ENCODE measurements around the gene KCNK5. TPM values are rescaled to one million over a fixed set of nuclear protein-coding genes. Genes with fewer than 3 reads are reported as not detected.

The KCNK5 gene
- total RNA-seq, 2 donors from 2014 or later, result 16.9 to 31.0 TPM

GRCh38 chr6:39228111-39228971 is 934 bp downstream of the KCNK5 start:
- Histone ChIP-seq H3K36me3 (replicated peaks in 1 of 2; ENCODE audit: insufficient read depth in 1 of 2, low read depth in 2 of 2) (no peaks in the 10 kb centered on the region), H3K4me1 (peaks cover 26% of the 10 kb centered on the region), H3K9me3 (no peaks in the 10 kb centered on the region), H3K27ac (peak overlapping the region in 3 of 4 donors; percentile 61 to 84 (median 72)), H3K4me3 (peak overlapping the region; percentile 56 to 68), H3K27me3 (no peaks in the 10 kb centered on the region)
- 10 to 12% methylated on average over 21 to 41 of the region's 41 CpGs for WGBS, 2 donors
- peak in 1 of 3 donors; percentile 6 for TF ChIP-seq POLR2A (IDR thresholded peaks at IDR 0.05)
- no peak for TF ChIP-seq CTCF (IDR thresholded peaks at IDR 0.05)
- no peak for ATAC-seq
- intact Hi-C loops (cut with DNase I), result no loop called here
- no peak for DNase-seq

- Histone ChIP-seq H3K9me3 (no peaks in the 10 kb centered on the region), H3K4me3 (peak overlapping the region; percentile 56 to 68), H3K36me3 (replicated peaks in 1 of 2; ENCODE audit: insufficient read depth in 1 of 2, low read depth in 2 of 2) (no peaks in the 10 kb centered on the region), H3K27me3 (no peaks in the 10 kb centered on the region), H3K27ac (peak overlapping the region in 3 of 4 donors; percentile 61 to 84 (median 72)), H3K4me1 (peaks cover 28% of the 10 kb centered on the region)
- WGBS, 2 donors, result 38 to 39% methylated on average over 9 of the region's 9 CpGs
- no peak for TF ChIP-seq CTCF (IDR thresholded peaks at IDR 0.05)
- no peak for TF ChIP-seq POLR2A (IDR thresholded peaks at IDR 0.05)
- DNase-seq (no peak), ATAC-seq (no peak)
- intact Hi-C loops (cut with DNase I), result no loop called here
These were observed 1.8 kb downstream of the KCNK5 start for GRCh38 chr6:39227476-39227875.

GRCh38 chr6:39226639-39227329 is 2.5 kb downstream of the KCNK5 start:
- no peaks in the 10 kb centered on the region for H3K36me3 ChIP-seq (replicated peaks in 1 of 2; ENCODE audit: insufficient read depth in 1 of 2, low read depth in 2 of 2)
- H3K27ac ChIP-seq, result peak overlapping the region in 3 of 4 donors; percentile 40 to 84 (median 72)
- no peaks in the 10 kb centered on the region for H3K27me3 ChIP-seq
- 11 to 17% methylated on average over 7 to 10 of the region's 10 CpGs for WGBS, 2 donors
- no peak for TF ChIP-seq CTCF (IDR thresholded peaks at IDR 0.05)
- no peak for TF ChIP-seq POLR2A (IDR thresholded peaks at IDR 0.05)
- H3K4me1 ChIP-seq, result peaks cover 35% of the 10 kb centered on the region
- DNase-seq (peak in 1 of 4 donors; percentile 29), ATAC-seq (no peak)
- no peaks in the 10 kb centered on the region for H3K9me3 ChIP-seq
- H3K4me3 ChIP-seq, result no peak overlapping the region
- intact Hi-C loops (cut with DNase I), result no loop called here

- no peak for TF ChIP-seq POLR2A (IDR thresholded peaks at IDR 0.05)
- H3K27me3 ChIP-seq, result no peaks in the 10 kb centered on the region
- peaks cover 42% of the 10 kb centered on the region for H3K4me1 ChIP-seq
- DNase-seq (no peak), ATAC-seq (no peak)
- intact Hi-C loops (cut with DNase I), result no loop called here
- no peaks in the 10 kb centered on the region for H3K9me3 ChIP-seq
- 50 to 71% methylated on average over 6 of the region's 6 CpGs for WGBS, 2 donors
- H3K36me3 ChIP-seq (replicated peaks in 1 of 2; ENCODE audit: insufficient read depth in 1 of 2, low read depth in 2 of 2), result no peaks in the 10 kb centered on the region
- no peak overlapping the region for H3K4me3 ChIP-seq
- H3K27ac ChIP-seq, result peak overlapping the region in 3 of 4 donors; percentile 40 to 84 (median 40)
These were observed 3.3 kb downstream of the KCNK5 start for GRCh38 chr6:39225946-39226437.

GRCh38 chr6:39225543-39225942 is 3.7 kb downstream of the KCNK5 start:
- DNase-seq, result peak in 2 of 4 donors; percentile 42 to 48
- Histone ChIP-seq H3K27me3 (no peaks in the 10 kb centered on the region), H3K36me3 (replicated peaks in 1 of 2; ENCODE audit: insufficient read depth in 1 of 2, low read depth in 2 of 2) (no peaks in the 10 kb centered on the region), H3K4me3 (no peak overlapping the region), H3K4me1 (peaks cover 46% of the 10 kb centered on the region), H3K9me3 (no peaks in the 10 kb centered on the region), H3K27ac (peak overlapping the region in 3 of 4 donors; percentile 2 to 84 (median 40))
- 69 to 70% methylated on average over 4 of the region's 4 CpGs for WGBS, 2 donors
- no peak for ATAC-seq
- TF ChIP-seq CTCF (IDR thresholded peaks at IDR 0.05), result no peak
- TF ChIP-seq POLR2A (IDR thresholded peaks at IDR 0.05), result no peak
- intact Hi-C loops (cut with DNase I), result no loop called here
